ENCODE data around the gene TBXT. TPM values are rescaled to one million over a fixed set of nuclear protein-coding genes. Genes with fewer than 3 reads are reported as not detected.

TBXT gene
- total RNA-seq, 1 experiment from 2014 or later = 0.31 TPM

DNA sequence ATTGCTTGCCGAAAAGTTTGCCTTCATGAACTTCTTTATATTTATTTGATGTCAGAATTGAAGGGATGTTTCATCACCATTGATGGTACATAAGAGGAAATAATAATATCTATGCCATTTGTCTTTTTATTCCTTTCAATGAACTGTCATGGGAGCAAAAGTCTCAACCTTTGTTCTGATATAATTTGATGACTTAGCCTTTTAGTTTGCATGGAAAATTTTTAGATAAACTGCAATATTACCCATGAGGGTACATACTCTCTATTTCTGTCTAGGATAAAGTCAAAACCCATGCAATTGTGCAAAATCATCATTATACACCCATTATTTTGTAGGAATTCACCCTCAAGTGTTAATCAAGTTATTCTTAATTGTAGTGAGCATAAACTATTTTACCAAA is 15.9 kb downstream of the TBXT start:
- Histone ChIP-seq H3K14ac (ENCODE audit: insufficient read depth, low read length) (no peak overlapping the region), H2BK15ac (ENCODE audit: low read depth, low read length) (no peak overlapping the region), H2BK5ac (ENCODE audit: insufficient read length, low read length) (no peak overlapping the region), H3K79me1 (ENCODE audit: insufficient read depth, low read depth, low read length, poor library complexity, severe bottlenecking) (no peaks in the 10 kb centered on the region), H3K23ac (ENCODE audit: insufficient read length, low read depth, low read length) (no peak overlapping the region), H2BK120ac (ENCODE audit: low read depth, low read length, poor library complexity, severe bottlenecking) (no peak overlapping the region), H2AFZ (ENCODE audit: low read length) (no peak overlapping the region), H2BK20ac (ENCODE audit: low read depth, low read length, poor library complexity, severe bottlenecking) (no peak overlapping the region), H3K27ac (ENCODE audit: insufficient read length, low read depth, low read length) (no peak overlapping the region), H3K79me2 (ENCODE audit: insufficient read depth, low read length) (no peaks in the 10 kb centered on the region), H3K4me1 (ENCODE audit: insufficient read depth, low read length) (no peaks in the 10 kb centered on the region), H3K27me3 (ENCODE audit: insufficient read depth, low read length) (no peaks in the 10 kb centered on the region), H4K20me1 (ENCODE audit: control insufficient read depth, insufficient read depth, insufficient read length) (no peaks in the 10 kb centered on the region), H3K9me3 (ENCODE audit: control insufficient read depth, low read depth, low read length) (no peaks in the 10 kb centered on the region), H2AK5ac (ENCODE audit: insufficient read length, low read length) (no peak overlapping the region), H4K91ac (ENCODE audit: insufficient read length, low read depth, low read length) (no peak overlapping the region), H3K4me2 (ENCODE audit: insufficient read depth, insufficient read length, low read length) (no peak overlapping the region), H4K5ac (ENCODE audit: insufficient read length, low read depth, low read length) (no peak overlapping the region), H3K56ac (ENCODE audit: insufficient read length, low read depth, low read length) (no peak overlapping the region), H3K18ac (ENCODE audit: insufficient read length, low read depth, low read length) (no peak overlapping the region), H3K23me2 (ENCODE audit: insufficient read length, low read depth, low read length, poor library complexity, severe bottlenecking) (no peaks in the 10 kb centered on the region), H2BK12ac (ENCODE audit: insufficient read length, low read depth, low read length) (no peak overlapping the region), H3T11ph (ENCODE audit: low read length) (no peak overlapping the region), H4K8ac (replicated peaks; ENCODE audit: insufficient read length, low read depth, low read length) (no peak overlapping the region), H3K9ac (ENCODE audit: extremely low read depth, insufficient read length, low read length) (no peak overlapping the region), H3K4ac (ENCODE audit: low read depth, low read length) (no peak overlapping the region)
- DNase-seq = no peak
- Mint-ChIP-seq H3K27me3 (ENCODE audit: low read depth) (peaks cover 13% of the 10 kb centered on the region), H3K9me3 (peaks cover 11 to 23% of the 10 kb centered on the region in 2 experiments), H3K27ac (no peak overlapping the region), H3K36me3 (ENCODE audit: insufficient read depth in 1 of 3, low read depth in 3 of 3) (peaks cover 0 to 9% (median 3%) of the 10 kb centered on the region in 3 experiments; a peak in 5 of 7 replicates), H3K4me1 (no peaks in the 10 kb centered on the region), H3K4me3 (no peak overlapping the region)
- WGBS (ENCODE audit: extremely low coverage, insufficient read length, low lambda C conversion rate) = no CpG with 5 or more reads among the region's 1 CpG
- TF ChIP-seq, protein P1, sequence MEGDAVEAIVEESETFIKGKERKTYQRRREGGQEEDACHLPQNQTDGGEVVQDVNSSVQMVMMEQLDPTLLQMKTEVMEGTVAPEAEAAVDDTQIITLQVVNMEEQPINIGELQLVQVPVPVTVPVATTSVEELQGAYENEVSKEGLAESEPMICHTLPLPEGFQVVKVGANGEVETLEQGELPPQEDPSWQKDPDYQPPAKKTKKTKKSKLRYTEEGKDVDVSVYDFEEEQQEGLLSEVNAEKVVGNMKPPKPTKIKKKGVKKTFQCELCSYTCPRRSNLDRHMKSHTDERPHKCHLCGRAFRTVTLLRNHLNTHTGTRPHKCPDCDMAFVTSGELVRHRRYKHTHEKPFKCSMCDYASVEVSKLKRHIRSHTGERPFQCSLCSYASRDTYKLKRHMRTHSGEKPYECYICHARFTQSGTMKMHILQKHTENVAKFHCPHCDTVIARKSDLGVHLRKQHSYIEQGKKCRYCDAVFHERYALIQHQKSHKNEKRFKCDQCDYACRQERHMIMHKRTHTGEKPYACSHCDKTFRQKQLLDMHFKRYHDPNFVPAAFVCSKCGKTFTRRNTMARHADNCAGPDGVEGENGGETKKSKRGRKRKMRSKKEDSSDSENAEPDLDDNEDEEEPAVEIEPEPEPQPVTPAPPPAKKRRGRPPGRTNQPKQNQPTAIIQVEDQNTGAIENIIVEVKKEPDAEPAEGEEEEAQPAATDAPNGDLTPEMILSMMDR (conservative IDR thresholded peaks at IDR 0.05) = no peak
